Subcutaneous adipose tissue (tissue), 4 donors: ENCODE results near the gene DGKG. TPM values are rescaled to one million over a fixed set of nuclear protein-coding genes. Genes with fewer than 3 reads are reported as not detected.

Experiments used
- CTCF ChIP-seq: fragments of 450-650 bp; IDR thresholded peaks from one replicate; pipeline ENCODE4 v1.5.1; 2016; ENCODE audit warnings: low read depth, mild to moderate bottlenecking, control low read depth, antibody characterized with exemption, moderate library complexity
- total RNA-seq, 4 donors: library from RNA; depleted of rRNA; stranded (reverse); fragments of >200 nt; gene quantifications; one replicate each; pipeline ENCODE4 v1.1.0, GENCODE V29; 2016

DGKG gene
- total RNA-seq, 4 donors from 2014 or later: 0.49 to 3.1 (median 1.8) TPM

- no peak for TF ChIP-seq CTCF
Observed at GRCh38 chr3:186251948-186252619, 110.0 kb downstream of the DGKG start.

GRCh38 chr3:186248850-186249249 is 113.2 kb downstream of the DGKG start:
- TF ChIP-seq CTCF: no peak

GRCh38 chr3:186247821-186248814 is 113.9 kb downstream of the DGKG start:
- no peak for TF ChIP-seq CTCF

DNA sequence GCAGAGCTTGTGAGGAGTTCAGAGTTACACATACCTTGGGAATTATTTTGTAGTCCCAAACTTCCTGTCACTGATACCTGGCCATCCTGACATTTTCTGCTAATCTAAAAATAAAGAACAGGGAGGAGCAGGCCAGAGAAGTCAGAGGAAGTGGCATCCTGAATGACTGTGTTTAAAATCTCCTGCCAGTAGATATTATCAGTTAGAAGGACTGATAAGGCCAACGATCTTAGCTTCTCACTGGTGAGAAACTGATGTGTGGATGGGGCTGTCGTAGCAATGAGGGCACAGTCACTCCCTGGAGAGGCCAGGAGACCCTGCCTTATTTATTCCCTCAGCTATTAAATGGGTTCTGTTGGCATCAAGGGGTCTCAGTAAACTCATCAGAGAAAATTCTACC is 115.1 kb downstream of the DGKG start:
- no peak for TF ChIP-seq CTCF

GRCh38 chr3:186244016-186244415 is 118.0 kb downstream of the DGKG start:
- no peak for TF ChIP-seq CTCF

DNA sequence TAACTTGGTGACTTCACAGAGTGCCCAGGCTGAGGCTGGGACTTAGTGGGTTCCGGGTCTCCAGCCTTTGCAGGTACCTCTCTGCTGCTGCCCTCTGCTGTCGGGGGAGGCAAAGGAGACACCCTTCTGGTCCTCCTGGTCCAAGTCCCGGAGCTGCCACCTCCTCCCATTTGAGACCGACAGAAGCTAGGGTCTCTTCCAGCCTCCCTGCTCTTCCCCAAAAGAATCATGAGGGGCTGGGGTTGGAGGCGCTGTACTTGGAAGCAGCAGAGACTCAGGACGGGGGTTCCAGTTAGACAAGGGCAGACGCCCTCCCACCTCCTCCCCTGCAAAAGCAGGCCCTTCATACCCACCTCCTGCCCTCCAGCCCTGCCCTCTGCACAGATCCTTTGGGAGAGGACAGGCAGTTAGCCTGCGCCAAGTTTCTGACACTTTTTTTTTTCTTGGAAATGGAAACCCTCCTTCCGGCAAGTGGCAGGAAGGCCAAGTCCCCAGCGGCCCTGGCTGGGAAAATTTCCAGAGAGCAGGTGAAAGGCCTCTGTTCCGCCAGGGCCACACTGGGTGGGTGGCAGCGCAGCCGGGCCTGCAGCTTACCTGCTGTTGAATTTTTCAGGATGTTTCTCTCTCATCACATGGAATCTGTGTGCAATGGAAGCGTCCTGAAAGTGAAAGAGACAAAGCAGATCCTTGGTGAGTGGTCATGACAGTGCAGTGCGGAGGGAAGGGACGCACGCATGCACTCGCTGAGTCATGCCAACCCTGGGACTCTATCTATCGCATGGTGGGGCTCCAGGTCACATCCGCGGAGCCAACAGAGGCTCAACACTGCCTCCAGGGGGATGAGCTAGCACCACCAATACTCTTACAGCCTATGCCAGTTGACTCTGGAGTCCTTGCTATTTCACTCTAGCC is 119.9 kb downstream of the DGKG start:
- TF ChIP-seq CTCF: no peak

GRCh38 chr3:186239321-186239720 is 122.7 kb downstream of the DGKG start:
- no peak for TF ChIP-seq CTCF
